Activated CD4-positive, CD25-positive, alpha-beta regulatory T cell treated with anti-CD3 and anti-CD28 coated beads, Interleukin-2, amount 50 U/mL, for 16 hours (primary cell): ENCODE measurements around the gene CYP2S1.

ENCODE experiments used
- DNase-seq: peaks from one replicate; pipeline ENCODE4 v3.0.0-alpha.2; 2020; ENCODE audit warnings: low read depth, low spot score

Gene CYP2S1

DNA sequence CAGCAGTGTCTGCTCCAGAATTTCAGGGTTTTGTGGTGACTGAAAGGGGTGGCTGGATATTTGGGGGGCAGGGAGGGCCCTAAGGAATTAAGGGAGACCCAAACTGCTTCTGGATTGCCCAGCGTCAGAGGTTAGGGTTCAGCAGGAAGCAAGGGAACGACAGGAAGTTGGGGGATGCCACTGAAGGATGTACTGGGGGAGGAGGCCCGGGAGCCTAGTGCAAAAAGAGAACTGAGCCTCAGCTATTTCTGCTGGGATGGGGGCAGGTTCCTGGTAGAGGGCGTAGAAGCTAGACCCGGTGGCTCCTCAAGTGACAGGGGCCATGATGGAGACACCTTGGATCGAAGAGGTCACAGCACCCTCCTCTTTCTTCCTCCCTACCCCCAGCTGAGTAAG lies 1.1 kb downstream of the CYP2S1 start:
- no peak for DNase-seq

DNA sequence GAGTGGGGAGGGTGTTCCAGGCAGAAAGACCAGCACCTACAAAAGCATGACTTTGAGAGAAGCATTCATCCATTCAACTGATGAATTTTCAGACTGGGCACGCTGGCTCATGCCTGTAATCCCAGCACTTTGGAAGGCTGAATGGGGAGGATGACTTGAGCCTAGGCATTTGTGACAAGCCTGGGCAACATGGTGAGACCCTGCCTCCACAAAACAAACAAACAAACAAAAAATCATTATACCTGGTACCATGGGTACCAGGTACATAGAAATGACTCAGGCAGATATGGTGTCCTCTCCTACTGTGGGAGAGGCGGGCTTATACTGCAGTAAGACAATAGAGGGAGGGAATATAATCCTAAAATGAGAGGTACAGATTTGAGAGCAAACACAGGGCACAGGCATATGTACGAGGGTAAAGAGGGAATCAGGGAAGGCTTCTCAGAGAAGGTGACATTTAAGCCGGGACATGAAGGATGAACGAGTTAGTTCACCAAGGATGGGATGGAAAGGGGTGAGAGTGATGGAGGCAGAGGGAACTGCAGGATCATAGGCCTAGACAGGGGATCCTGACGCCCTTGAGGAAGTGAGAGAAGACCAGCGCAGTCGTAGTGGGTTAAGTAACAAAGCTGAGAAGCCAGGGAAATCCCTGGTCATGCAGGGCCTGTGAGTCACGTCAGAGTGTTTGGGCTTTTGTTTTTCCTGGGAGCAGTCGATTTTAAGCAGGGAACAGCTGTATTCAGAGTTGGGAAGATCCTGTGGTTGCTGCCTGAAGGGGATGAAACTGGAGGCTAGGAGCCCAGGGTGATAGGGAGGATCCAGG lies 2.9 kb downstream of the CYP2S1 start:
- no peak for DNase-seq

- DNase-seq: no peak
Measured at GRCh38 chr19:41198559-41198958, 5.5 kb downstream of the CYP2S1 start.

GRCh38 chr19:41203371-41203770 lies 10.4 kb downstream of the CYP2S1 start:
- no peak for DNase-seq

- DNase-seq: peak; percentile 66
Measured at GRCh38 chr19:41204338-41204737, 11.3 kb downstream of the CYP2S1 start.

- DNase-seq: no peak
Measured at GRCh38 chr19:41205995-41206394, 13.0 kb downstream of the CYP2S1 start.

DNA sequence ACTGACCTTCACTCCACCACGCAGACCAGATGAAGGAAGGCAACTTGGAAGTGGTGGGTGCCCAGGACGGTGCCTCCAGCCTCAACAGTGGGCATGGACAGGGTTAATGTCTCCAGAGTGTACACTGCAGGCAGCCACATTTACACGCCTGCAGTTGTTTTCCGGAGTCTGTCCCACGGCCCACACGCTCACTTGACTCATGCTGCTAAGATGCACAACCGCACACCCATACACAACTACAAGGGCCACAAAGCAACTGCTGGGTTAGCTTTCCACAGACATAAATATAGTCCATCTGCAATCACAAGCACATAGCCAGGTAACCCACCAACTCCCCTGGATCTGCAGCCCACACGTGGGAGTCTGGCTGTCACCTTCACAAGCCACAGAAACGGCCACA lies 13.4 kb downstream of the CYP2S1 start:
- no peak for DNase-seq

GRCh38 chr19:41206926-41207750 lies 14.1 kb downstream of the CYP2S1 start:
- no peak for DNase-seq

GRCh38 chr19:41214161-41214560 lies 21.1 kb downstream of the CYP2S1 start:
- no peak for DNase-seq

DNA sequence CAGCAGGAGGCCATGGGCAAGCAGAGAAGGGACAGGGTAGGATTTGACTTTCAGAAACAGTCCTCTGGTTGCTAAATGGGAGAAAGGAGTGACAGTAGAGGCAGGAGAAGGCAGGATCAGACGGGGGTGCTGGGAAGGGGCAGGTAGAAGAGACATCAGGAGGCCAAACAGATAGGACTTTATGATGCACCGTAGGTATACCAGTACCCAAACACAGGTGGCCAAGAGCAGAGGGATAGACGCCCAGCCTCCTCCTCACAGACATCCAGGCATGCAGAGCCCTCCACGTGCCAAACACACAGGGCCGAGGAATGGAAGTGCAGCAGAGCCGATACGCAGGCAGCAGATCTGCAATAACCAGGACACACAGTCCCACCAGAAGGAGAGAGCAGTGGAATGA lies 24.7 kb downstream of the CYP2S1 start:
- DNase-seq: no peak

DNA sequence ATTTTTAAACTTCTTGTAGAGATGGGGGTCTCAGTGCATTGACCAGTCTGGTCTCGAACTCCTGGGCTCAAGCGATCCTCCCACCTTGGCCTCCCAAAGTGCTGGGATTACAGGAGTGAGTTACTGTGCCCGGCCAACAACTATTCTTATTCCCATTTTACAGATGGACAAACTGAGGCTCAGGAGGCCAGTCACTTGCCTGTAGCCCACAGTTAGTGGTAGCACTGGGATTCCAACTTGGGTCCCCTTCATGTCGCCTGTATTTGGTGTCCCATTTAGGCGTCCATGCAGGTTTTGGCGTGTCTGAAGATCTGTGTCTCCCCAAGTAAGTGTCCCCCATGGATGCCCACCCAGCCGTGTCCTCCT lies 25.2 kb downstream of the CYP2S1 start:
- no peak for DNase-seq

- DNase-seq: no peak
Measured at GRCh38 chr19:41218615-41219507, 25.8 kb downstream of the CYP2S1 start, which contains the start of gene AXL. TSS of gene AXL (plus strand) at chr19:41219223. CDS start at chr19:41219393, 170 bp downstream.

GRCh38 chr19:41219924-41220567 lies 27.0 kb downstream of the CYP2S1 start:
- no peak for DNase-seq

GRCh38 chr19:41220811-41221210 lies 27.8 kb downstream of the CYP2S1 start:
- DNase-seq: no peak

DNA sequence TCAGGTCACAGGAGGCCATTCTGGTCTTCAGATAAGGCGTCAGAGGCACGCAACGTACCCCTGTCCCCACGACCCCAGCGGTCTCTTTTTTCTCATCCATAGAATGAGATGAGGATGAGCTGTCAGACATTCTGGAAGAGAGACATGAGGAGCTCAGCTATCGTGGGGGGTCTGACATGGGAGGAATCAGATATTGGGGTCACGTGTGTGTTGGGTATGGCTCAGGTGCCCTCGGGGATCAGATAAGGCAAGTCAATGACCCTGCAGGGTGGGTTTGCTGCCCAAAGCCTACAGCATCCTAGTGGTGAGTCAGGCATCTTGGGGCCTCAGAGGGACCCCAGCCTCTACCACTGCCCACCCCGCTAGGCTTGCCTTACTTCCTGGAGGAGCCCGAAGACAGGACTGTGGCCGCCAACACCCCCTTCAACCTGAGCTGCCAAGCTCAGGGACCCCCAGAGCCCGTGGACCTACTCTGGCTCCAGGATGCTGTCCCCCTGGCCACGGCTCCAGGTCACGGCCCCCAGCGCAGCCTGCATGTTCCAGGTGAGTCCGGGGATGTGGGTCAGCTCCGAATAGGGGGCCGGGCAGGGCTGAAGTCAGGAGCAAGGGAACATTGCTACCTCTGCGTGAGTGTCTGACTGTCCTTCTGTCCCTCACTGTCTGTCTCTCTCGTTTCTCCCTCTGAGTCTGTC lies 28.6 kb downstream of the CYP2S1 start:
- DNase-seq: no peak

DNA sequence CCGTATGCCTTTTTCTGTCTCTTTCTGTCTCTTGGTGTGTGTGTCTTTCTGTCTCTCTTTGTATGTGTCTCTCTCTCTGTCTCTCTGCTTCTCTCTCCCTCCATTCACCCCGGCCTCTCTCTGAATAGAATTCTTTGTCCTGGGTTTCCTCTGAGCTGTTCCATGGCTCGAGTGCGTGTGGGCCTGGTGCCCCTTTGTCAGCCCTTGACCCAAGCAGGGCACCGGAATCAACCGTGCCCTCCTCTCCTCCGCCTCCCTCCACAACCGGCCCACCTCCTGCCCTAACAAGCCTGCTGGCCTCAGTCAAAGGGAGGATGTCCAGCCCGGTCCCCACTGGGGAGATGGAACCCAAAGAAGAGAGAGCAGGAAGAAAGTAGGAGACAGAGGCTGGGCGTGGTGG lies 29.2 kb downstream of the CYP2S1 start:
- no peak for DNase-seq

DNA sequence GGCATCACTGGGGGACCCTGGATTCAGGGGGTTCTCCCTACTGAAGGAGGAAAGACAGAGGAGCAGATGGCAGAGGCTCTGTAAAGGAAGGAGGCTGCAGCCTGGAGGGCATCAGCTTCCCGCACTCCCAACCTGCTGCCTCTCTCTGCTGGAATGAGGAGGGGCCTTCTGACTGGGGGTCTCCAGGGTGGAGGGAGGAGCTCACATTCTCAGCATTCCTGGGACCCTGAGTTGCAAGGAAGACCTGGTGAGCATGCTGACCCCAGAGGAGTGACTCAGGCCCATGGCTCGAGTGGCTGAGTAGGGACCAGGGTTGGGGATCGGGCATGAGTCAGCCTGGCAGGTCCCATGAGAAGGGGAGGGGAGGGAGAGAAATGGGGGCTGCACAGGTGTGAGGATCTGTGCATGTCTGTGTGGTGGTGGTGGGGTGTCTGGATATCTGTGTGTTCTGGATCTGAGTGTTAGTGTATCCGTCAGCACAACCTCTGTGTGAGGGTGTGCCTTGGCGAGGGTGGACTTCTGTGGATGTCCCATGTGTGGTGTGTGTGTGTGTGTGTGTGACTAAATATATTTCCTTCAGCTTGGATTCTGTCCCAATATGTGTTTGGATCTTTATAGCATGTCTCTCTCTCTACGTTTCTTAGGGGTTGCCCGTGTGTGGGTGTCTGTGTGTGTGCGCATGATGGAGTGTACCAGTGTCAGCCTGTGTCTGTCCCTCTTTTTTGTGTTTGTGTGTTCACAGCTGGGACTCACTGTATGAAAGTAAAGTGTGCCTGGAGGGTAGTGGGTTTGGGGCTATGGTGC lies 30.6 kb downstream of the CYP2S1 start:
- no peak for DNase-seq

- no peak for DNase-seq
Measured at GRCh38 chr19:41224632-41225031, 31.6 kb downstream of the CYP2S1 start.

DNA sequence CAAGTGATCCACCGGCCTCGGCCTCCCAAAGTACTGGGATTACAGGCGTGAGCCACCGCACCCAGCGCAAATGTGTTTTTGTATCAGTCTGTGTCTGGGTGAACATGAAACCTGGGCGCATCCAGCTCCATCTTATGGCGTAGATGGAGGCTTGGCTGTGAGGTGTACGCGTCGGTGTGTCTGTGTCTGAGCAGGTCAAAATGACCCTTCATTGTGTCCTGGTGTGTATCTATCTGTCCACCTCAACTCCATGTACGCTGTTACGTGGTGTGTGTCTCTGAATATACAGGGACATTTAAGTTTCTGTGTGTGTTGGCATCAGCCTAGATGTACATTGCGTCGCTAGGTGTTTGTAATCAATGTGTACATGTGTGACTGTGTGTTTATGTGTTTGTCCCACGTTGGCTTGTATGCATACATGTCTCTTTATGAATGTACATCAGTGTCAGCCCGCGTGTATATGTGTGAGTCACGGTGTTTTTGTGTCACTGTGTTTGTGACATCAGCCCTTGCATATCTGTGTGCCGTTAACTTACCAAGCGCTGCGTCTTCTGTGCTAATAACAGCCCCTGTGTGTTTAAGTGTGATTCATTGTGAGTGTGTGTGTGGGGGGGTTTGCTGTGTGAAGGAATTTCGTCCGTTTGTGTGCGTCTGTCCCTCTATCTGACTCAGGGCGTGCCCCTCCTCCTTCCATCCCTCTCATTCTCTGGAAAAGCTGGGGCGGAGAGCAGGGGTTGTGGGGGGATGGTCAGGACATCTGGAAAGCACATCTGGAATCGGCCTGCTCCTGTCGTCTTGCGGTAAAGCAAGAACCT lies 32.4 kb downstream of the CYP2S1 start:
- DNase-seq: peak; percentile 10
